Measurements from ENCODE around the gene RELCH. TPM values are rescaled to one million over a fixed set of nuclear protein-coding genes. Genes with fewer than 3 reads are reported as not detected.

The RELCH gene
- total and polyA plus RNA-seq, 2 of the 13 experiments (the other 11 are each of a cell fraction or from before 2014, with no cell fraction given), result 5.6 to 31.7 TPM

GRCh38 chr18:62332964-62333695 lies 146.1 kb downstream of the RELCH start:
- no peaks in the 10 kb centered on the region for H3K36me3 ChIP-seq (replicated peaks in 1 of 2; ENCODE audit: control insufficient read depth in 1 of 2, insufficient read depth in 2 of 2, low read length in 2 of 2)
- H3K27me3 ChIP-seq (ENCODE audit: control insufficient read depth in 1 of 2, insufficient read depth in 2 of 2, low read length in 2 of 2), result no peaks in the 10 kb centered on the region
- H3K9ac ChIP-seq (ENCODE audit: insufficient read depth, low read depth, low read length), result no peak overlapping the region
- peaks cover 7% of the 10 kb centered on the region for H3K79me2 ChIP-seq (ENCODE audit: insufficient read depth, low read length)
- no peak overlapping the region for H2AFZ ChIP-seq (ENCODE audit: low read length)
- peaks cover 23% of the 10 kb centered on the region for H3K4me1 ChIP-seq (ENCODE audit: insufficient read depth, low read length)
- no peak for FAIRE-seq
- in situ Hi-C loops (cut with HindIII; ENCODE audit: extremely low pct_ligation_motif_present, low pct_unique_long_range_greater_than_20kb), result no loop called here
- DNase-seq (ENCODE audit: low spot score), result no peak
- no TSS peak for BruUV-seq (replicated peaks)
- H3K4me3 ChIP-seq (replicated peaks in 1 of 3; ENCODE audit: insufficient read depth in 1 of 3, low read depth in 2 of 3, low read length in 3 of 3), result no peak overlapping the region
- no peaks in the 10 kb centered on the region for H4K20me1 ChIP-seq (ENCODE audit: insufficient read depth, low read length)
- H3K9me3 ChIP-seq (ENCODE audit: low read length), result no peaks in the 10 kb centered on the region
- no peak overlapping the region for H3K4me2 ChIP-seq (ENCODE audit: low read depth, low read length)
- POLR2A ChIA-PET, result no interaction called here
- TF ChIP-seq ZNF670 (CRISPR knock-in tag; IDR thresholded peaks at IDR 0.05; ENCODE audit: borderline replicate concordance), result no peak
- TF ChIP-seq XBP1 (CRISPR knock-in tag; IDR thresholded peaks at IDR 0.05), result no peak
- no peak for TF ChIP-seq THAP7 (CRISPR knock-in tag; IDR thresholded peaks at IDR 0.05)
- peak; percentile 14; the same call in 1 of the 2 replicates for TF ChIP-seq ZNF768 (CRISPR knock-in tag; IDR thresholded peaks at IDR 0.05)
- TF ChIP-seq PCBP2 (optimal IDR thresholded peaks at IDR 0.05; ENCODE audit: low read depth, low read length, poor library complexity, severe bottlenecking), result no peak
- no peak for TF ChIP-seq AGO2 (optimal IDR thresholded peaks at IDR 0.05; ENCODE audit: low read depth, low read length)
- no peak for ATAC-seq
- intact Hi-C loops (cut with micrococcal nuclease; ENCODE audit: unreplicated experiment), result no loop called here
- CTCF ChIA-PET (ENCODE audit: low intra/inter-chr PET ratio, low total read pairs), result no interaction called here
- no peak overlapping the region for H3K27ac ChIP-seq (ENCODE audit: extremely low read length, insufficient read depth, low read length)
- 86% methylated on average over 13 of the region's 13 CpGs for WGBS (ENCODE audit: low lambda C conversion rate)

- Histone ChIP-seq H3K4me1 (ENCODE audit: insufficient read depth, low read length) (peaks cover 13% of the 10 kb centered on the region), H3K27ac (ENCODE audit: extremely low read length, insufficient read depth, low read length) (no peak overlapping the region), H3K9me3 (ENCODE audit: low read length) (no peaks in the 10 kb centered on the region), H3K9ac (ENCODE audit: insufficient read depth, low read depth, low read length) (no peak overlapping the region), H3K4me2 (ENCODE audit: low read depth, low read length) (no peak overlapping the region), H4K20me1 (ENCODE audit: insufficient read depth, low read length) (no peaks in the 10 kb centered on the region), H3K79me2 (ENCODE audit: insufficient read depth, low read length) (peaks cover 5% of the 10 kb centered on the region), H3K4me3 (replicated peaks in 1 of 3; ENCODE audit: insufficient read depth in 1 of 3, low read depth in 2 of 3, low read length in 3 of 3) (no peak overlapping the region), H3K36me3 (replicated peaks in 1 of 2; ENCODE audit: control insufficient read depth in 1 of 2, insufficient read depth in 2 of 2, low read length in 2 of 2) (no peaks in the 10 kb centered on the region), H2AFZ (ENCODE audit: low read length) (no peak overlapping the region), H3K27me3 (ENCODE audit: control insufficient read depth in 1 of 2, insufficient read depth in 2 of 2, low read length in 2 of 2) (no peaks in the 10 kb centered on the region)
- ATAC-seq (no peak), FAIRE-seq (no peak), DNase-seq (ENCODE audit: low spot score) (no peak)
- 98% methylated on average over 8 of the region's 8 CpGs for WGBS (ENCODE audit: low lambda C conversion rate)
- TF ChIP-seq BRF2 (CRISPR knock-in tag; IDR thresholded peaks at IDR 0.05), result no peak
- no peak for TF ChIP-seq NFATC3 (CRISPR knock-in tag; IDR thresholded peaks at IDR 0.05)
- in situ Hi-C loops (cut with HindIII; ENCODE audit: extremely low pct_ligation_motif_present, low pct_unique_long_range_greater_than_20kb), result no loop called here
- POLR2A ChIA-PET, result no interaction called here
- CTCF ChIA-PET (ENCODE audit: low intra/inter-chr PET ratio, low total read pairs), result no interaction called here
- no TSS peak for BruUV-seq (replicated peaks)
- intact Hi-C loops (cut with micrococcal nuclease; ENCODE audit: unreplicated experiment), result no loop called here
Observed at GRCh38 chr18:62334120-62334519, 147.1 kb downstream of the RELCH start.
